SK-N-SH (cell line): ENCODE data around the gene MINDY4. TPM values are rescaled to one million over a fixed set of nuclear protein-coding genes. Genes with fewer than 3 reads are reported as not detected.

Source experiments
- CTCF ChIA-PET: fragments of 300-600, 350-600 bp; formaldehyde crosslinking; extraction: SDS; loops from one replicate; lab custom pipeline; 2021; lab: Yijun Ruan, JAX
- POLR2A ChIA-PET: fragments of 350-600 bp; sonication (Branson Sonifier 250); formaldehyde crosslinking; extraction: SDS; loops from one replicate; lab custom pipeline; 2020; ENCODE audit warnings: antibody characterized with exemption, inconsistent platforms; lab: Yijun Ruan, JAX
- DNase-seq: peaks from one replicate; pipeline ENCODE4 v3.0.0; 2012
- H2AFZ ChIP-seq: fragments of 200-600 bp; sonication (generic); 2 replicates; pipeline ENCODE4 v1.8.1; 2016; ENCODE audit warnings: antibody characterized with exemption, mild to moderate bottlenecking, low read depth
- H3F3A ChIP-seq: fragments of 200-600 bp; sonication (generic); replicated peaks from 2 replicates; pipeline ENCODE3; 2016; ENCODE audit warnings: antibody characterized with exemption, mild to moderate bottlenecking; ENCODE audit not compliant: insufficient read depth
- H3K27ac ChIP-seq, 2 experiments: fragments of 200-500 bp in 1 of 2; fragments of 200-600 bp in 1 of 2; sonication (Bioruptor generic) in 1 of 2; sonication (generic), shearing (Covaris generic) in 1 of 2; 2 replicates each; pipeline versions ENCODE4 v1.5.1 to v1.6.1; 2014 to 2016; ENCODE audit warnings: low read depth in 2 of 2, inconsistent platforms in 1 of 2, low read length in 1 of 2, mild to moderate bottlenecking in 1 of 2, mixed read lengths in 1 of 2
- H3K27me3 ChIP-seq: fragments of 200-600 bp; sonication (generic), shearing (Covaris generic); 2 replicates; pipeline ENCODE4 v1.6.1; 2016; ENCODE audit warnings: mixed run types; ENCODE audit not compliant: insufficient read depth
- H3K36me3 ChIP-seq, 2 experiments: fragments of 200-500 bp in 1 of 2; fragments of 200-600 bp in 1 of 2; sonication (Bioruptor generic) in 1 of 2; sonication (generic) in 1 of 2; replicated peaks in 1 of 2; 2 replicates each; pipeline versions ENCODE3 to v1.5.1; 2014 to 2016; ENCODE audit warnings: low read length in 1 of 2, mild to moderate bottlenecking in 1 of 2; ENCODE audit not compliant: insufficient read depth in 2 of 2, control insufficient read depth in 1 of 2
- H3K4me1 ChIP-seq, 2 experiments: fragments of 200-500 bp in 1 of 2; fragments of 200-600 bp in 1 of 2; sonication (Bioruptor generic) in 1 of 2; sonication (generic), shearing (Covaris generic) in 1 of 2; 2 replicates each; pipeline versions ENCODE4 v1.5.1 to v1.6.1; 2014 to 2016; ENCODE audit warnings: low read depth in 1 of 2, low read length in 1 of 2, mixed run types in 1 of 2; ENCODE audit not compliant: insufficient read depth in 2 of 2, control insufficient read depth in 1 of 2
- H3K4me2 ChIP-seq: fragments of 200-600 bp; sonication (generic), shearing (Covaris generic); 2 replicates; pipeline ENCODE4 v1.6.1; 2017; ENCODE audit warnings: mixed run types
- H3K4me3 ChIP-seq, 2 experiments: fragments of 200-500 bp in 1 of 2; fragments of 200-600 bp in 1 of 2; sonication (Bioruptor generic) in 1 of 2; sonication (generic), shearing (Covaris generic) in 1 of 2; 2 replicates each; pipeline versions ENCODE4 v1.5.1 to v1.8.1; 2014 to 2016; ENCODE audit warnings: low read depth in 2 of 2, inconsistent platforms in 1 of 2, low read length in 1 of 2, mild to moderate bottlenecking in 1 of 2, mixed read lengths in 1 of 2, moderate library complexity in 1 of 2
- H3K79me2 ChIP-seq: fragments of 200-600 bp; sonication (generic); 2 replicates; pipeline ENCODE4 v1.8.1; 2017; ENCODE audit warnings: mild to moderate bottlenecking; ENCODE audit not compliant: insufficient read depth
- H3K9ac ChIP-seq: fragments of 200-600 bp; sonication (generic); 2 replicates; pipeline ENCODE4 v1.6.1; 2017; ENCODE audit warnings: mixed run types
- H3K9me2 ChIP-seq: fragments of 200-600 bp; sonication (generic); 2 replicates; pipeline ENCODE4 v1.6.1; 2017; ENCODE audit warnings: mixed run types
- H3K9me3 ChIP-seq: fragments of 200-600 bp; sonication (generic); 2 replicates; pipeline ENCODE4 v1.6.1; 2017; ENCODE audit warnings: mixed run types, mild to moderate bottlenecking, moderate library complexity
- H4K20me1 ChIP-seq: fragments of 200-600 bp; sonication (generic); 2 replicates; pipeline ENCODE4 v1.6.1; 2017; ENCODE audit warnings: mild to moderate bottlenecking, mixed run types; ENCODE audit not compliant: insufficient read depth
- CHD2 ChIP-seq: fragments of 150-350 bp; IDR thresholded peaks from 2 replicates; pipeline ENCODE4 v1.6.1; 2018; ENCODE audit warnings: low read length; ENCODE audit not compliant: partially characterized antibody
- CTCF ChIP-seq: fragments of 200-600 bp; sonication (generic); IDR thresholded peaks from 2 replicates; pipeline ENCODE4 v1.6.1; 2017; ENCODE audit warnings: antibody characterized with exemption, mild to moderate bottlenecking, moderate library complexity
- EZH2phosphoT487 ChIP-seq: fragments of 200-600 bp; sonication (generic); IDR thresholded peaks from 2 replicates; pipeline ENCODE4 v1.6.1; 2017; ENCODE audit warnings: low read depth, mixed run types, mild to moderate bottlenecking, antibody characterized with exemption, moderate library complexity, borderline replicate concordance
- FOSL2 ChIP-seq: IDR thresholded peaks from 2 replicates; pipeline ENCODE4 v1.4.0; 2012; ENCODE audit warnings: low read depth, mild to moderate bottlenecking, moderate library complexity, borderline replicate concordance
- FOXJ3 ChIP-seq: sonication (generic); formaldehyde crosslinking; IDR thresholded peaks from 2 replicates; pipeline ENCODE4 v1.5.1; 2020; ENCODE audit warnings: mild to moderate bottlenecking, missing genetic modification reagents
- NFIC ChIP-seq: IDR thresholded peaks from 2 replicates; pipeline ENCODE4 v1.4.0; 2012; ENCODE audit warnings: borderline replicate concordance
- PBX3 ChIP-seq: IDR thresholded peaks from 2 replicates; pipeline ENCODE4; 2012
- RAD21 ChIP-seq: IDR thresholded peaks from 2 replicates; pipeline ENCODE4 v1.6.1; 2012; ENCODE audit warnings: mild to moderate bottlenecking, low read length
- SMC3 ChIP-seq: IDR thresholded peaks from 2 replicates; pipeline ENCODE4 v1.6.1; 2012; ENCODE audit warnings: low read depth, low read length, improper control_type of control experiment
- WGBS: methylation state at CpG from one replicate; pipeline ENCODE4 v1.1.6; 2017; ENCODE audit warnings: low lambda C conversion rate; 5-methylcytosine and 5-hydroxymethylcytosine counted together
- polyA plus RNA-seq, 3 experiments: library from polyadenylated mRNA; depleted of rRNA; stranded (reverse); fragments of >200 nt; gene quantifications; 2 replicates each; pipeline ENCODE4 v1.2.3, GENCODE V29; 2012

MINDY4 gene
- polyA plus RNA-seq, 1 of the 3 experiments (the other 2 are of a cell fraction), result 1.8 TPM

- ChIA-PET CTCF (interaction anchor here (1.2 to 6.4 kb wide), 7 partner anchors 13 to 200 kb away, joined by 3 to 69 read pairs (median 44); partner anchors contain the start of genes CRHR2 and INMT), POLR2A (no interaction called here)
- no peaks in the 10 kb centered on the region for H4K20me1 ChIP-seq
- no peak overlapping the region for H3K4me2 ChIP-seq
- H3K79me2 ChIP-seq, result no peaks in the 10 kb centered on the region
- WGBS, result 18% methylated on average over 6 of the region's 6 CpGs
- no peaks in the 10 kb centered on the region for H3K9me3 ChIP-seq
- H3K36me3 ChIP-seq, result no peaks in the 10 kb centered on the region
- peaks cover 46% of the 10 kb centered on the region; the same call in 1 of the 2 replicates for H3K27me3 ChIP-seq
- DNase-seq, result no peak
- H3K4me1 ChIP-seq, result peaks cover 0 to 3% of the 10 kb centered on the region in 2 experiments; a peak in 1 of 4 replicates
- H3K4me3 ChIP-seq, result no peak overlapping the region
- H3K27ac ChIP-seq, result no peak overlapping the region
- H3K9me2 ChIP-seq, result no peaks in the 10 kb centered on the region
- no peak overlapping the region for H2AFZ ChIP-seq
- no peak for TF ChIP-seq NFIC
- TF ChIP-seq PBX3, result no peak
- no peak overlapping the region for H3K9ac ChIP-seq
- H3F3A ChIP-seq, result no peaks in the 10 kb centered on the region
Measured at GRCh38 chr7:30738026-30738915, 32.9 kb upstream of the MINDY4 start.

- Histone ChIP-seq H3K9ac (no peak overlapping the region), H3K27ac (no peak overlapping the region), H3K4me1 (peaks cover 0 to 3% of the 10 kb centered on the region in 2 experiments; a peak in 1 of 4 replicates), H4K20me1 (no peaks in the 10 kb centered on the region), H3K36me3 (no peaks in the 10 kb centered on the region), H3K9me2 (no peaks in the 10 kb centered on the region), H3K4me2 (no peak overlapping the region), H3F3A (no peaks in the 10 kb centered on the region), H3K27me3 (peaks cover 44% of the 10 kb centered on the region; the same call in 1 of the 2 replicates), H2AFZ (no peak overlapping the region), H3K79me2 (no peaks in the 10 kb centered on the region), H3K4me3 (no peak overlapping the region), H3K9me3 (no peaks in the 10 kb centered on the region)
- CTCF ChIA-PET, result interaction anchor here (0.6 to 6.4 kb wide), 78 partner anchors 9 to 853 kb away, joined by 3 to 69 read pairs (median 5); partner anchors contain the start of genes CRHR2 and INMT
- no peak for DNase-seq
- no peak for TF ChIP-seq FOSL2
- WGBS, result 93% methylated on average over 2 of the region's 2 CpGs
- POLR2A ChIA-PET, result no interaction called here
Measured at GRCh38 chr7:30739691-30740090, 31.5 kb upstream of the MINDY4 start.

GRCh38 chr7:30740417-30741181 is 30.6 kb upstream of the MINDY4 start:
- POLR2A ChIA-PET, result no interaction called here
- Histone ChIP-seq H3K4me1 (peaks cover 0 to 3% of the 10 kb centered on the region in 2 experiments; a peak in 1 of 4 replicates), H4K20me1 (no peaks in the 10 kb centered on the region), H3K27ac (no peak overlapping the region), H3K36me3 (no peaks in the 10 kb centered on the region), H3K79me2 (no peaks in the 10 kb centered on the region), H2AFZ (no peak overlapping the region), H3K4me2 (no peak overlapping the region), H3K9me3 (no peaks in the 10 kb centered on the region), H3K9ac (no peak overlapping the region), H3F3A (no peaks in the 10 kb centered on the region), H3K4me3 (no peak overlapping the region; a peak in 1 of 4 replicates), H3K27me3 (peaks cover 35% of the 10 kb centered on the region; the same call in 1 of the 2 replicates), H3K9me2 (no peaks in the 10 kb centered on the region)
- peak; percentile 96 for DNase-seq
- WGBS, result 31% methylated on average over 14 of the region's 14 CpGs
- 0 out of 2 replicates have a peak, but pooled peaks have one; percentile 44 for TF ChIP-seq FOXJ3 (CRISPR knock-in tag)
- peak; percentile 95 for TF ChIP-seq SMC3
- no peak for TF ChIP-seq EZH2phosphoT487
- peak; percentile 100 for TF ChIP-seq CTCF
- TF ChIP-seq RAD21, result peak; percentile 99
- peak; percentile 40 for TF ChIP-seq CHD2
- CTCF ChIA-PET, result interaction anchor here (0.6 to 6.4 kb wide), 94 partner anchors 10 to 1637 kb away, joined by 3 to 69 read pairs (median 5); partner anchors contain the start of genes CRHR2 and INMT
